Liver (tissue), 9 donors: ENCODE data around the gene ANKLE1. TPM values are rescaled to one million over a fixed set of nuclear protein-coding genes. Genes with fewer than 3 reads are reported as not detected.

Experiments used
- DNase-seq: peaks from one replicate; pipeline ENCODE4 v3.0.0-alpha.2; 2017; ENCODE audit warnings: low spot score
- H3K27ac ChIP-seq, 2 donors: one replicate each; pipeline ENCODE4 v1.7.0; 2013; ENCODE audit warnings: inconsistent platforms in 2 of 2, low read length in 2 of 2, control low read depth in 1 of 2, low read depth in 1 of 2, mild to moderate bottlenecking in 1 of 2
- H3K27me3 ChIP-seq, 4 donors: one replicate each; pipeline versions ENCODE4 v1.6.1 to v1.7.0; 2013; ENCODE audit warnings: low read length in 3 of 4, inconsistent platforms in 1 of 4, mild to moderate bottlenecking in 1 of 4, moderate library complexity in 1 of 4; ENCODE audit not compliant: control insufficient read depth in 4 of 4, insufficient read depth in 4 of 4
- H3K36me3 ChIP-seq, 4 donors: one replicate each; pipeline versions ENCODE4 v1.6.1 to v1.7.0; 2013; ENCODE audit warnings: low read length in 3 of 4, mild to moderate bottlenecking in 3 of 4, low read depth in 1 of 4, moderate library complexity in 1 of 4; ENCODE audit not compliant: control insufficient read depth in 4 of 4, insufficient read depth in 3 of 4
- H3K4me1 ChIP-seq, 4 donors: one replicate each; pipeline versions ENCODE4 v1.6.1 to v1.7.0; 2013; ENCODE audit warnings: low read length in 3 of 4, mild to moderate bottlenecking in 3 of 4, moderate library complexity in 1 of 4; ENCODE audit not compliant: control insufficient read depth in 4 of 4, insufficient read depth in 4 of 4
- H3K4me3 ChIP-seq, 3 donors: one replicate each; pipeline versions ENCODE4 v1.6.1 to v1.7.0; 2013; ENCODE audit warnings: low read length in 3 of 3, control low read depth in 1 of 3, low read depth in 1 of 3, mild to moderate bottlenecking in 1 of 3
- H3K9ac ChIP-seq, 2 donors: one replicate each; pipeline ENCODE4 v1.7.0; 2013; ENCODE audit warnings: low read length in 2 of 2, mild to moderate bottlenecking in 2 of 2, moderate library complexity in 2 of 2, control low read depth in 1 of 2, low read depth in 1 of 2
- H3K9me3 ChIP-seq, 4 donors: one replicate each; pipeline versions ENCODE4 v1.6.1 to v1.7.0; 2013; ENCODE audit warnings: low read length in 3 of 4; ENCODE audit not compliant: control insufficient read depth in 4 of 4
- EGR1 ChIP-seq, 2 donors: IDR thresholded peaks; 2 replicates each; pipeline ENCODE4 v1.6.1; 2016 to 2018; ENCODE audit warnings: antibody characterized with exemption in 2 of 2, low read depth in 2 of 2
- FOXA2 ChIP-seq: IDR thresholded peaks from 2 replicates; pipeline ENCODE4 v1.6.1; 2016; ENCODE audit warnings: antibody characterized with exemption
- GABPA ChIP-seq, 2 donors: IDR thresholded peaks in 1 of 2; conservative IDR thresholded peaks in 1 of 2; 2 replicates each; pipeline ENCODE4 v1.6.1; 2016; ENCODE audit warnings: antibody characterized with exemption in 2 of 2, mild to moderate bottlenecking in 1 of 2, moderate library complexity in 1 of 2
- HNF4G ChIP-seq: IDR thresholded peaks from 2 replicates; pipeline ENCODE4 v1.6.1; 2016; ENCODE audit warnings: antibody characterized with exemption
- JUND ChIP-seq, 2 donors: IDR thresholded peaks; 2 replicates each; pipeline ENCODE4 v1.6.1; 2016; ENCODE audit warnings: antibody characterized with exemption in 2 of 2
- NR2F2 ChIP-seq: IDR thresholded peaks from 2 replicates; pipeline ENCODE4 v1.6.1; 2016; ENCODE audit warnings: antibody characterized with exemption
- RAD21 ChIP-seq, 2 donors: IDR thresholded peaks; 2 replicates each; pipeline ENCODE4 v1.6.1; 2016; ENCODE audit warnings: antibody characterized with exemption in 2 of 2, mild to moderate bottlenecking in 2 of 2
- RXRA ChIP-seq, 2 donors: IDR thresholded peaks; 2 replicates each; pipeline ENCODE4 v1.6.1; 2017 to 2018; ENCODE audit warnings: antibody characterized with exemption in 2 of 2, mild to moderate bottlenecking in 1 of 2
- SP1 ChIP-seq: IDR thresholded peaks from 2 replicates; pipeline ENCODE4 v1.6.1; 2018; ENCODE audit warnings: antibody characterized with exemption, mild to moderate bottlenecking
- YY1 ChIP-seq: IDR thresholded peaks from 2 replicates; pipeline ENCODE4 v1.6.1; 2016; ENCODE audit warnings: antibody characterized with exemption, mild to moderate bottlenecking
- WGBS: extraction: QIAGEN DNeasy Blood & Tissue Kit; methylation state at CpG from one replicate; pipeline ENCODE4 v1.1.7; 2013; 5-methylcytosine and 5-hydroxymethylcytosine counted together
- polyA plus RNA-seq, 2 donors: library from polyadenylated mRNA; stranded (reverse) in 1 of 2; unstranded in 1 of 2; fragments of 200-250 nt in 1 of 2; fragments of >200 nt in 1 of 2; fragmentation: Nextera tagmentation in 1 of 2; extraction: Ambion mirVana in 1 of 2; gene quantifications; one replicate each; pipeline versions ENCODE4 v1.2.1 to v1.2.3, GENCODE V29; 2013 to 2015
- total RNA-seq, 2 donors: library from RNA; depleted of rRNA; stranded (reverse); fragments of >200 nt; gene quantifications; one replicate each; pipeline ENCODE4 v1.2.3, GENCODE V29; 2014
- TF ChIP-seq, protein P1 (sequence below): IDR thresholded peaks from 2 replicates; pipeline ENCODE4 v1.6.1; 2016; ENCODE audit warnings: antibody characterized with exemption, mild to moderate bottlenecking
- TF ChIP-seq, protein P2 (sequence below): IDR thresholded peaks from 2 replicates; pipeline ENCODE4 v1.6.1; 2016; ENCODE audit warnings: antibody characterized with exemption
- TF ChIP-seq, protein P3 (sequence below): IDR thresholded peaks from 2 replicates; pipeline ENCODE4 v1.6.1; 2016; ENCODE audit warnings: antibody characterized with exemption
- TF ChIP-seq, protein P4 (sequence below): fragments of 150-350 bp; IDR thresholded peaks from 2 replicates; pipeline ENCODE4 v1.5.1; 2017; ENCODE audit warnings: improper control_type of control experiment, low read depth, low read length; ENCODE audit not compliant: missing input control
- donor health status: healthy.
- donor health status: healthy.
- donor health status: healthy.
- donor health status: healthy.
- donor health status: healthy.

Gene ANKLE1
- total and polyA plus RNA-seq, 4 donors = 0.10 to 43.2 (median 0.29) TPM

DNA sequence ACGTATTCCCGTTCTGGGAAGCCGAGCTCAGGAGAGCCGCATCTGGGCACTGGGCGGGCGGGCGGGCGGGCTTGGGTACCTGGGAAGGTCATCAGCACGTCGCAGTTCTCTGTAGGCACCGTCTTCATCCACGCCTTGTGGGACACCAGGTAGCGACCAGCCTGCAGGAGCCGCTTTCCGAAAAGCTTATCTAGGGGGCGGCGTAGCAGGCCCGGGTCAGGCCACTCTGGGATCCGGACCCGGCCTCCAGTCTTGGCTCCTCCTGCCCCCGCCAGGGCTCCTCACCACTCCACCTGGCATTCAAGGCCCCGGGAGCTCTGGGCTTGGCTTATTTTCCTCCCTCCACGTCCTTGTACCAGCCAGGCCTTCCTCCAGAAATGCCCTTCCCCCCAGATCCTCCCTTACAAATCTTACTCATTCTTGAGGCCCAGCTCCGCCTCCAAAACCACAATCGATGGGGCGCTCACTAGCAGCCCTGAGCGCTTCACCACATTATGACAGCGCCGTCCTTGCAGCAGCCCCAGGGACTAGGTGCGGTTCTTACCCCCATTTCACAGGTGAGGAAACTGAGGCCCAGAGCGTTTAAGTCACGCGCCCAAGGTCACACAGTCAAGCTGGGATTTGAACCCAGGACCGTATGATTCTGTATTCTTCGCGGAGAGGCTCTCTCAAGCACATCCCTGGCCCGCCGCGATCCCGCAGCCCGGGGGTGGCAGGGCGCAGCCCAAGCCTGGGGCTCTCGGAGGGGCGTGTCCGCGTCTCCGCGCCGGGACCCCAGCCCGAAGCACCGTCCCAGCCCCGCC, 52.1 kb downstream of the ANKLE1 start (continued):
- TF ChIP-seq, protein P1, sequence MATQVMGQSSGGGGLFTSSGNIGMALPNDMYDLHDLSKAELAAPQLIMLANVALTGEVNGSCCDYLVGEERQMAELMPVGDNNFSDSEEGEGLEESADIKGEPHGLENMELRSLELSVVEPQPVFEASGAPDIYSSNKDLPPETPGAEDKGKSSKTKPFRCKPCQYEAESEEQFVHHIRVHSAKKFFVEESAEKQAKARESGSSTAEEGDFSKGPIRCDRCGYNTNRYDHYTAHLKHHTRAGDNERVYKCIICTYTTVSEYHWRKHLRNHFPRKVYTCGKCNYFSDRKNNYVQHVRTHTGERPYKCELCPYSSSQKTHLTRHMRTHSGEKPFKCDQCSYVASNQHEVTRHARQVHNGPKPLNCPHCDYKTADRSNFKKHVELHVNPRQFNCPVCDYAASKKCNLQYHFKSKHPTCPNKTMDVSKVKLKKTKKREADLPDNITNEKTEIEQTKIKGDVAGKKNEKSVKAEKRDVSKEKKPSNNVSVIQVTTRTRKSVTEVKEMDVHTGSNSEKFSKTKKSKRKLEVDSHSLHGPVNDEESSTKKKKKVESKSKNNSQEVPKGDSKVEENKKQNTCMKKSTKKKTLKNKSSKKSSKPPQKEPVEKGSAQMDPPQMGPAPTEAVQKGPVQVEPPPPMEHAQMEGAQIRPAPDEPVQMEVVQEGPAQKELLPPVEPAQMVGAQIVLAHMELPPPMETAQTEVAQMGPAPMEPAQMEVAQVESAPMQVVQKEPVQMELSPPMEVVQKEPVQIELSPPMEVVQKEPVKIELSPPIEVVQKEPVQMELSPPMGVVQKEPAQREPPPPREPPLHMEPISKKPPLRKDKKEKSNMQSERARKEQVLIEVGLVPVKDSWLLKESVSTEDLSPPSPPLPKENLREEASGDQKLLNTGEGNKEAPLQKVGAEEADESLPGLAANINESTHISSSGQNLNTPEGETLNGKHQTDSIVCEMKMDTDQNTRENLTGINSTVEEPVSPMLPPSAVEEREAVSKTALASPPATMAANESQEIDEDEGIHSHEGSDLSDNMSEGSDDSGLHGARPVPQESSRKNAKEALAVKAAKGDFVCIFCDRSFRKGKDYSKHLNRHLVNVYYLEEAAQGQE = no peak
- TF ChIP-seq GABPA (IDR thresholded peaks at IDR 0.05 in 1 of 2, conservative IDR thresholded peaks at IDR 0.05 in 1 of 2) (no peak), HNF4G (no peak), YY1 (no peak), SP1 (no peak), JUND (IDR thresholded peaks at IDR 0.05) (no peak), NR2F2 (no peak)
- TF ChIP-seq, protein P2, sequence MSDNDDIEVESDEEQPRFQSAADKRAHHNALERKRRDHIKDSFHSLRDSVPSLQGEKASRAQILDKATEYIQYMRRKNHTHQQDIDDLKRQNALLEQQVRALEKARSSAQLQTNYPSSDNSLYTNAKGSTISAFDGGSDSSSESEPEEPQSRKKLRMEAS = no peak

DNA sequence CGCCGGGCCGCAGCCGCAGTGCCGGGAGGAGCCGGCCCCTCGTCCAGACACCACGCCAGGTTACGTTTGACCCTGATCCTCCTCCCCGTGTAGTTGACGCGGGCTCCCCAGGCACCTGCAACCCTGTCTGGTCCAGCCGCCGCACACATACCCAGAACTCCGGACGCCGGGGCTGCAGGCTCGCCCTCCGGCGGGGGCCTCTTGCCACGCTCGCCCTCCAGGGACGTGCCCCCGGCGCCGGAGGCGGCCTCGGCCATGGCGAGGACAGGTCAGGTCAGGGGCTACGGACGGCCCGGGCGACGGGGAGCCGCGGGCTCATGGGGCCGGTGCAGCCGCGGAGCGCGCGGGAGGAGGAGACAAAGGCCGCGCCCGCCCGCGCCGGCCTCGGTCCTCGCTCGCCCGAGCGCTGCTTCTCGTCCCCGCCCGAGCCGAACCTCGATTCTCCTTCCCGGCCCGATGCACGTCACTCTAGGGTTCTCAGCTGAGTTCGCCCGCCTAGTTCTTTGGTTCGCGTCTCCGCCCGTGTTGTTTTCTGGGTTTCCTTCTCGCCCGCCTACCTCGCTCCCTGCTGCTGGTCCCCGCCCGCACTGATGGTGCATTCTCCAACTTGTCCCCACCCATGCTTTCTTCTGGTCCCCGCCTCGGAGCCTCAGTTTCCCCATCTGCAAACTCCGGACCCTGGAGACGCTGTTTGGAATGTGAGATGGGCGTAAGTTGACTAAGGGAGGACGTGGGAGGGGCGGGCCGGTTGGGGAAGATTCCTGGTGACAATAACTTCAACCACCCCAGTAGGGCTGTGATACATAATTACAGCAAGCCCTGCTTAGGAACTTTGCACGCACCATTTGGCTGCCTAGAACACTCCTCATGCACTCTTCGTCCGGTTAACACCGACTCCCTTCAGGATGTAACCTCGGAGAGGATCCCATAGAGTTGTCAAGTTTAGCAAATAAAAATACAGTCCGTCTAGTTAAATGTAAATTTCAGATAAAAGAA, 53.0 kb downstream of the ANKLE1 start, which contains the start of gene ANO8:
TSS of gene ANO8 (minus strand) at position 442 of the 996 bp plus-strand sequence. CDS start at position 257, 185 bp downstream.
- TF ChIP-seq, protein P3, sequence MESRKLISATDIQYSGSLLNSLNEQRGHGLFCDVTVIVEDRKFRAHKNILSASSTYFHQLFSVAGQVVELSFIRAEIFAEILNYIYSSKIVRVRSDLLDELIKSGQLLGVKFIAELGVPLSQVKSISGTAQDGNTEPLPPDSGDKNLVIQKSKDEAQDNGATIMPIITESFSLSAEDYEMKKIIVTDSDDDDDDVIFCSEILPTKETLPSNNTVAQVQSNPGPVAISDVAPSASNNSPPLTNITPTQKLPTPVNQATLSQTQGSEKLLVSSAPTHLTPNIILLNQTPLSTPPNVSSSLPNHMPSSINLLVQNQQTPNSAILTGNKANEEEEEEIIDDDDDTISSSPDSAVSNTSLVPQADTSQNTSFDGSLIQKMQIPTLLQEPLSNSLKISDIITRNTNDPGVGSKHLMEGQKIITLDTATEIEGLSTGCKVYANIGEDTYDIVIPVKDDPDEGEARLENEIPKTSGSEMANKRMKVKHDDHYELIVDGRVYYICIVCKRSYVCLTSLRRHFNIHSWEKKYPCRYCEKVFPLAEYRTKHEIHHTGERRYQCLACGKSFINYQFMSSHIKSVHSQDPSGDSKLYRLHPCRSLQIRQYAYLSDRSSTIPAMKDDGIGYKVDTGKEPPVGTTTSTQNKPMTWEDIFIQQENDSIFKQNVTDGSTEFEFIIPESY = no peak
- TF ChIP-seq HNF4G (no peak), GABPA (IDR thresholded peaks at IDR 0.05 in 1 of 2, conservative IDR thresholded peaks at IDR 0.05 in 1 of 2) (peak in 1 of 2 donors; percentile 36), JUND (IDR thresholded peaks at IDR 0.05) (no peak), NR2F2 (no peak), YY1 (peak; percentile 54), FOXA2 (no peak), RXRA (IDR thresholded peaks at IDR 0.05) (peak; percentile 25 to 40), RAD21 (IDR thresholded peaks at IDR 0.05) (peak in 1 of 2 donors; percentile 29), SP1 (peak; percentile 62), EGR1 (IDR thresholded peaks at IDR 0.05; ENCODE audit: low read depth in 2 of 2) (no peak)
- TF ChIP-seq, protein P1 = no peak
- TF ChIP-seq, protein P2 = no peak
- TF ChIP-seq, protein P4, sequence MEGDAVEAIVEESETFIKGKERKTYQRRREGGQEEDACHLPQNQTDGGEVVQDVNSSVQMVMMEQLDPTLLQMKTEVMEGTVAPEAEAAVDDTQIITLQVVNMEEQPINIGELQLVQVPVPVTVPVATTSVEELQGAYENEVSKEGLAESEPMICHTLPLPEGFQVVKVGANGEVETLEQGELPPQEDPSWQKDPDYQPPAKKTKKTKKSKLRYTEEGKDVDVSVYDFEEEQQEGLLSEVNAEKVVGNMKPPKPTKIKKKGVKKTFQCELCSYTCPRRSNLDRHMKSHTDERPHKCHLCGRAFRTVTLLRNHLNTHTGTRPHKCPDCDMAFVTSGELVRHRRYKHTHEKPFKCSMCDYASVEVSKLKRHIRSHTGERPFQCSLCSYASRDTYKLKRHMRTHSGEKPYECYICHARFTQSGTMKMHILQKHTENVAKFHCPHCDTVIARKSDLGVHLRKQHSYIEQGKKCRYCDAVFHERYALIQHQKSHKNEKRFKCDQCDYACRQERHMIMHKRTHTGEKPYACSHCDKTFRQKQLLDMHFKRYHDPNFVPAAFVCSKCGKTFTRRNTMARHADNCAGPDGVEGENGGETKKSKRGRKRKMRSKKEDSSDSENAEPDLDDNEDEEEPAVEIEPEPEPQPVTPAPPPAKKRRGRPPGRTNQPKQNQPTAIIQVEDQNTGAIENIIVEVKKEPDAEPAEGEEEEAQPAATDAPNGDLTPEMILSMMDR = no peak
- Histone ChIP-seq H3K4me3 (peak within 1 kb of the TSS; percentile 49 to 71 (median 63)), H3K36me3 (no peaks in the 10 kb centered on the region), H3K27me3 (no peaks in the 10 kb centered on the region), H3K9me3 (no peaks in the 10 kb centered on the region), H3K27ac (no peak within 1 kb of the TSS), H3K9ac (peak within 1 kb of the TSS in 1 of 2 donors; percentile 56), H3K4me1 (peaks cover 8 to 34% (median 25%) of the 10 kb centered on the region in 4 donors)
- DNase-seq = peak; percentile 94
- WGBS = 2% methylated on average over 86 of the region's 86 CpGs
